AG08395 (cell line): ENCODE data around the gene ERLIN1.

Source experiments
- DNase-seq: peaks from one replicate; pipeline ENCODE4 v3.0.0; 2012; ENCODE audit warnings: mixed read lengths, low spot score

The ERLIN1 gene

DNA sequence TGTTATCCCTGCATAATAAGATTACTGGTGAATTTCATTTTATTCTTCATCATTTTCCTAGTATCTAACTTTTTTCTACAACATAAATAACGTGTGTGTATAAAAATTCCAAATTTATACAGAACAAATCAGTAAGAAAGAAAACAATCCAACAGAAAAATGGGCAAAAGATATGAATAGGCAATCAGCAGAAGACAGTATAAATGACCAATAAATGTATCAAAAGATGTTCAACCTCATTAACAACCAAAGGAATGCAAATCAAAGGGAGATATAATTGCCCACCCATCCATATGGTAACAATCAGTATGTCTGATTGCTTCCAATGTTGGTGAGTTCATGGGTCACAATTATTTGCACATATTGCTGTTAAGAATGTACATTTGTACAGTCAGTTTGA, 13.5 kb downstream of the ERLIN1 start:
- DNase-seq: no peak

DNA sequence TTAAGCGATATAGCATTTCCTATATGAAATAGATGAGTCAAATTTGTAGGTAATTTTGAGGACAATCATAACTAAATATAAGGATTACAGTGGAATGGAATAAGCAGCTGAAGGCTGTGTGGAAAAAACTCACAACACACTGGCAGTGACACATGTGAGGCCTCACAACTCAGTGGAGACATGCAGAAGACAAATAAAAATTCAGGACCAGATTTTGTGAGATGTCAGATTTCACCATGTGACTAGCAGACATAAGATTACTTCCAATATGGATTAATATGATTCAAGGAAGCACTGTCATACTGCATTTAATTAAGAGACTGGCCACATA, 17.6 kb downstream of the ERLIN1 start:
- DNase-seq: no peak

DNA sequence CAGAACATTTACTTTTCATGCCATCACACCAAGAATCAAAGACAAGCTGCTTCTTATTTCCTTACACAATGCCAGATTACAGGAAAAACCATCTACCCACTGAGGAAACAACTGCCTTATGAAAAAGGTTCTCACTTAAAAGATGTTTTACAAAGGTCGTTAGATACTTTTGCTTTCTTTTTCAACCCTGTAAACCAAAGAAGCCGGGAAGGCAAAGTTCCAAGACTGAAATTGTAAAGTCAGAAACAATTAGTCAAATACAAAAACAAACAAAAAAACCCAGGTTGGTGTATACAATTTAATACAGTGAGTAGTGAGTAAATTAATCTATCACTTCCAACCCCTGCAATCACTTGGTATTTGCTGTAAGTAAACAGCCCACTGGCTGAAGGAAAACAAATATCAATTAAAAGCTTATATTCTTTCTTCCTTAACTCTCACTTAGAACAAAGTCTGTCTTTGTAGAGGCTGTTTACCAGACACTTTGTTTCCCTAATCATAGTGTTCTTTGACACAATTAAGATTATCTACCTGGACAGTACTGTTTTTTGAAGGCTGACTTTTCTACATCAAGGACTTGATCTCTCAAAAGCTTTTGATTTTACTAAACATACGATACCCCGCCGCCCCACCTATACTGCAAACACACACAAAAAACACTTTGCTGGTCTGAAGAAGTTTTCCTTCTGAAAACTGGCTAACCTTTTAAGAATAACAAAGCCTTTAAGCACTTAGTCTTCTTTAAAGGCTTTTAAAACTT, 18.1 kb downstream of the ERLIN1 start:
- no peak for DNase-seq

DNA sequence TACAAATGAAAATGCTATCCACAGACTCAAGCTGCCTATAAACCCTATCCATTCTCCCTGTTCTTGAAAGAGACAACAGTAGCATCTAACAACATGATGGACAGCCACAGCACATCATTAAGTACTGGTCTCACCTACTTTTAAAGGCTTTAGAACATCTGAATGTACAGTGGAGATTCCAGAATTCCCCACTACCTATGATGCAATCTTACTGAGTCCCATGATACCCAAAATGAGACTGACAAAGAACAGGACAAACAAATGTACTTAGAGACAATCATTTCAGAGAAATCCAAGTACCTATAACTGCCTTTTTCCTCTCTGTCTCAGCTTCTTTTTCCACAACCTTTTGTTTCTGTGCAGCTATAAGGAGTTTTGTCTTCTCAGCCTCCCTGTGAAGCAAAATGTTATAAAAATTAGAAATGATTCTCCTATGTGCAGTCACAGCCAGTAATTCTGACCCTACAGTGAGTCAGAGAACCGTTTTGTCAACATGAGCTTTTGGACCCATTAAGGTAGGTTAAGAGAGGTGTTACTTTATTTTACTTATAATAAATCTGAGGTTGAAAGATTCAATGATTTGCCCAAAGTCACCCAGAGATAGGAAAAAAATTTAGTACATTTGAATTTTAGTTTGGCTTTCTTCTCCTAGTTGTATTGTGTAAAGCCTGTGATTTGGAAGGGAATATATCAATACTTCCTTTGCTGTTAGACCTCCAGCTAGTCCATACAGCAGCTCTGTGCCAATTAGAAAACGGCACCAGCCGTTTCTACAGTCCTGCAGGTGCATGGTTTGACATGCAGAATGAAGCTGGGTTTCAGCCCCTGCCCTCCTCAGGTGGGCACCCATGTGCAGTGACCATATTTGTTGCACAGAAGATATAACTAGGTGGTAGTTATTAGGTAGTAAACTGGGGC, 21.9 kb downstream of the ERLIN1 start:
- DNase-seq: no peak

DNA sequence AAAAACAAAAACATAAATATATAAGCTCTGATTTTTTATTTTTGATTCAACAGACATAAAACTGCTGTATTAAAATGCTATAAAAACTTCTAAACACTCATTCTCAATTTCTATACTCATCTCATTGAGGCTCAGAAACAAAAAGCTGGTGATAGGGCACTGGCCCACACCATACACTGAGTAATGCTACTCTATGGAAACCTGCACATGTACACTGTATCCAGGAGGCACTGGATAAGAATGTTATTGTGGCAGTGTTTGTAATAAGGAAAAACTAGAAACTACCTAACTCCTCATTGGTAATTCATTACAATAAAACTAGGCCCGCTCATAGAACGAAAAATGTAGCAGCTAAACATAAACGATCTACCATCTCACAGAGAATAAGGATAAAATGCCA, 23.1 kb downstream of the ERLIN1 start:
- no peak for DNase-seq

DNA sequence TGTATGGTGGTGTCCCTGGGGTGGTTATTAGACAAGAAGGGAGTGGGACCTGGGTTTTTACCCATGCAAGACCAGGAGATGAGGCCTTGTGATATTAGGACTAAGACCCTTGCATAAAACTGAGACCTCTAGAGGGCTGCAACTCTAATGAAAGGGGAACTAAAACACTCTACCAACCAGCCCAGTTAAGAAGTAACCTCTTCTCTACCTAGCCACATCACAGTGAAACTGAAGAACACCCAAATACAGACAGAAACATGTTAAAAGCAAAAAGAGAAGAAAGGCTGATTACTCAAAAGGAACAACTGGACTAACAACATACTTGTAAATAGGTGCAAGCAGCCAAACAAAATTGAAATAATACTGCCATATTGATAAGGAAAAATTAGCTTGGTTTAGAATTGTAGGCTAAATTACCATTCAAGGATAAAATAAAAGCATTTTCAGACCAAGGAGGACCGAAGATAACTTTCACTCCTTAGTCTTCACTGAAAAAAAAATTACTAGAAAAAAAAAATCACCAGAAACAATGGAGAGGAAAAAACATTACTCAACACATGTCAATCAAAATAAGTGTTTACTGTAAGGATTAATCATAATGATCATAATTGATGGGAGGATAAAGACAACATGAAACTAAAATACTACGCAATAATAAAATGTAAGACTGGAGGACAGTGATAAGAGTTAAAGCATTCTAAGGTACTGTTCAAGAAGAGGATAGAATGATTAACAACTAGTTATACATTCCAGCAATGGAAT, 27.6 kb downstream of the ERLIN1 start:
- DNase-seq: no peak

DNA sequence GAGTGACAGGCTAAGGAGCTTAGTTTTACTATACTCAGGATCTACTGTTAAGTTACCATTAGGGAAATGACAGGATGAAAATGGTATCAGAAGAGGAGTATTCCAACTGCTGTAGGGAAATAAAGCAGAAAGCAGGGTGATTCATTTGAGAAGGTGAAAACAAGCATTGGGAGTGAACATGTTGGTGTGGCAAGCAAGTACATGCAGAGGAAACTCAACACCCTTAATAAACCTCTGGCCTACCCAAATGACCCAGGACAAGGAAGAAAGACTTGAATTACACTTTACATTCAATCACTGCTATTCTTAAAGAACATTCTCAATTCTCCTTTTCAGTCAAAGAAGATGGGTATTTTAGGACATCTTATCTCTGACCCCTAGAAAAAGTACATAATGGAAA, 28.7 kb downstream of the ERLIN1 start:
- no peak for DNase-seq

DNA sequence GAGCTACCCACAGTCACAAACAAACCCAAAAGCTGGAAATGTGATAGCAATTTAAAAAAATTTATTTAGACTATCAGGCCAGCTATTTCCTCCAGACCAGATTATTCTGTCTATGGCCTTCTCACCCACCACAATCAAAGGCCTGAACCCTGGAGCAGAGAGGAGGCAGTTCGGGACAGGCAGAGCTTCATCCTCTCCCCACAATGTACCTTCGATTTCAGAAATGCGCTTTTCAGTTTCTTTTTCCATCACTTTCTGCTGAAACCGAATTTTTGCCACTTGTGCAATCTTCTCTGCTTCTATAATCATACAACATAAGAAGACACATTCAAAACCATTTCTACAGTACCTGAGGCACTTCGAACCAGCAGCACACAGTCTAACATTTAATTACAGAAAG, 29.9 kb downstream of the ERLIN1 start:
- no peak for DNase-seq

DNA sequence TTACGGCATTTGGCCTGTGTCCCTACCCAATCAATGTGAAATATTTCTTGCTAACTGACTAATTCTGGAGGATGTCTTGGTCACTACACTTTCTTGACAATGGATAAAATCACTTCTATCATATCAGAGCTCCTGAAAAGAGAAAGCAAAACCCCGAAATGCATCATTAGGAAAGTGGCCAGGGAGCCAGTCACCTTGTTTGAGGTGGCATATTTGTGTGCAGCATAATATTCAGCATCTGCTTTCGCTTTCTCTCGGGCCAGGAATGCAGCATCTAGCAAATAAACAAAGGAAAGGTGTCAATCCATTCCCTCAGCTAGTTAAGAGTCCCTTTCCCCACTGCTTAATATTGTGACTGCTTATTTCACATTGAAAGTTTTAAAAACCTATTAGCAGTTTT, 31.2 kb downstream of the ERLIN1 start:
- no peak for DNase-seq

DNA sequence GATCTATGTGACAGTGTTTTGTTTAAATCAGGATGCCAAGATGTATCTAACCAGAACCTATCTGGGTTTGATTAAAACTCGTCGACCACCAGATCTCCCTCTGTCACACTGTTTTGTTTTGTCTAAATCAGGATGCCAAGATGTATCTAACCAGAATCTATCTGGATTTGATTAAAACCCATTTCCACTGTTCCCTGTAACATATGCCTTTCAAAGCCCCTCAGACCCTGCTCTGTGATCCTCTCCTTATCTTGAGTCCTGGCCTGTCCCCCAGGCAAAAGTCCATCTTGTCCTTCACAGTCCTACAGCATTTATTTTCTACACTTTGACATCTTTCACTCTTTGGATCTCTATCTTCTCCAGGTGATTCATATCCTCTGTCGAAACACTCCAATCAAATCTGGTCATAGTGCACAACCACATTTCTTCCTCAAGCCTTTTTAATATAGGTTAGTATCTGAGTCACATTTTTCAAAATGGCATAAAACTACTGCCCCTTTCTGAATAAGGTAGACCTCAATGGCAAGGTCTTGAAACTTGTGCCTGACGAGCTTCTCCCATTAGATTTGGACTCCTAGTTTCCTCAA, 32.5 kb downstream of the ERLIN1 start:
- DNase-seq: no peak

DNA sequence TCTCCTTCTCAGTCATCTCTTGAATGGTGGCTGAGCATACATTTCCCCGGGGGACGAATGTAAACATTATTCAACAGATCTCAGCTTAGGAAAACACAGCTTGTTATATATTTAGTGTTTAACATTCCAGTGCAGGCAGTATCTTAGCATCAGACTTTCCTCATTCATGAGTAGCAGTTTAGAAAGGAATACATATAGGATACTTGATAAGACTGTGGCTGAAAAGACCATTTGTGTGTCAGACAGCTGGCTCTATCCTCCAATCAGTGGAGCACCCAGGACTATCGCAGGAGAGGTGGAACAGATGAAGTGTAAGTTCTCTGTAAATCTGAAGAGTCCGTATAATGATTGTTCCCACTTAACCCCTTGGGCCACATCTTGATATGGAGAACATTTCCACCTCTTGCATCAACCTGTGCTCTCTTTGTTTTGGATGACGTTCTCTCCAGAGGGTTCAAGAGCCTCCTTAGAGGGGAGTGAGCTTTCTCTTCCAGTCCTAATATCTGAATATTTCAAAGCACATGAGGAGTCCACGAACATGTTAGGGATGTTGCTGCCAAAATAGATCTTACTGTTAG, 34.0 kb downstream of the ERLIN1 start:
- DNase-seq: no peak

DNA sequence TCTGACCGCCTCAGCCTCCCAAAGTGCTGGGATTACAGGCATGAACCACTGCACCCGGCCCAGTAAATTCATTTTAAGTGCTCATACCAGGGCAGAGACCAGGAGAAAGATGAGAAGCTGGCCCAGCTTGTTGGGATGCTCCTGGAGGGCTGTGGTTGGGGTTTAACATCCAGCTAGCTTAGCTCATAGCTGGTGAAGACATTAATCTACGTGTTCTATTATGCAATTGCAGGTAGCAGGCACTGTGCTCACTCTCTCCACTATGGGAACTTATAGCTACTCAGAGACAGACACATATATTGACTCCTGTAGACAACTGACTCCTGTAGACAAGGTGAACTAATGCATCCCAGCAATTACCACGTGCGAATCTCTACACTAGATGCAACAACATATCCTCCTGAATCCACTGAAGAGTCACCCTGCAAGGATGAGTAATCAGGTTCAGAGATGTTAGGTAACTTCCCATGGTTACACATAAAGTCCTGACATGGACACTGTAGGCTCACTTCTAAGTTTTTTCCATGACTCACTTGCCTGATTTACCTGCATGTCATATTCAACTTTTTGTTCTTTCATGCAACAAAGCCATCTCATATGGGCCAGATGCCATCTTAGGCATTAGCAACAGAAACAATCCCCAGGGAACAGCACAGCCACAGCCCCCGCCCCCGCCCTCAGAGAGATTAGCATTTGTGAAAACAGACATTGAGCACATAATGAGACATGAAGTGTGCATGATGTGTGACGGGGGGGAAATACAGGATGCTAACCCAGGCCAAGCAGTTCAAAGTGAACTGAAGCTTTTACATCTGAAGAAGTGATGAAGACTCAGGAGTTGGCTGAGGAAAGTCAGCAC, 37.2 kb downstream of the ERLIN1 start:
- DNase-seq: peak; percentile 41

DNA sequence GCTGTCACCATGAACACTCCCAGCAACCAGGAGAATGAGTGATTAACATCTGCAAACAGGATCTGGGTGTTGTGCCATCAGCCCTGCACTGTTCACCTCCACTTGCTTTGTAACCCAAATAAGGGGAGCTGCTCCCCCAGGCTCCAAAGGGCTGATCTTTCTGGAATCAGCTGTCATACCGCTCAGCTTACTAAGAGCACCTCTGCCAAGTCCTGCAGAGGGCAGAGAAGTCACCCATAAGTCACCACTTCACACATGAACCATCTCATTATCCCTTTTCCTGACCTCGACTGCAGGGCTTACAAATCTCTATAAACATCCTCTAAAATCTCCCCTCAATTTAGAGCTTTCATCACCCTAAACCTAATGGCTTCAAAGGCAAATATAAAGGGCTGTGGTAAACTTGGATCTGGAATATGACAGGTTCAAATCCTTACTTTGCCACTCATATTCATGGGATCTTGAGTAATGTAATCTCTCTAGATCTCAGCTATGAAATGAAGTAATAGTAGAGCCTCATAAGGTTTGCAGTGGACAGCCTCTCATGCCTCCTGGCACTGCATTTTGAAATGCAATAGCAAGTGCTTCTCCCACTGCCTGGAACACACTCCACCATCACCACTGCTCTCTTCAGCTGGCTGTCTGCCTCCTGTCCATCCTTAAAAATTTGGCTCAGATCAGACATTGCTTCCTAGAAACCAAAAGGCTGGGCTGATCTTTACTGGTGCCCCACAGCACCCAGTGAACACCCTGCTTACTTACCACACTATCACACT, 38.8 kb downstream of the ERLIN1 start:
- peak; percentile 29 for DNase-seq

DNA sequence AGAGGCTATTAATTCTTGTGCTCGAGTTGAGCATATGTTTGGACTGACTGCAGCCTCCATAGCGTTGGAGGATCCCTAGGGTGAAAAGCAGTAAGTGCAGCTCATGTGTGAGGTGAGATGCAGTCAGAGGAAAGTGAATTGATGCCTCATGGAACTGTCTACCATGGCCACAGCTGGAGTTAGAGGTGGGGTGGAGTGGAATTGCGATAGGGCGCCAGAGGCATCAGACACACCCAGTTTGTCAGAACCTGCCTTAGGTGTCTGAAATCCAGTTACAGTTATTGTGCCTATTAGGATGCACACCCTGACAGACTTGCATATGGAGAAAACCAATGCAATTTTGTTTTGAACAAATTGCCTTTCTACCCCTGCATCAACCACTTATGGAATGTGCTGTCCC, 39.4 kb downstream of the ERLIN1 start:
- no peak for DNase-seq

DNA sequence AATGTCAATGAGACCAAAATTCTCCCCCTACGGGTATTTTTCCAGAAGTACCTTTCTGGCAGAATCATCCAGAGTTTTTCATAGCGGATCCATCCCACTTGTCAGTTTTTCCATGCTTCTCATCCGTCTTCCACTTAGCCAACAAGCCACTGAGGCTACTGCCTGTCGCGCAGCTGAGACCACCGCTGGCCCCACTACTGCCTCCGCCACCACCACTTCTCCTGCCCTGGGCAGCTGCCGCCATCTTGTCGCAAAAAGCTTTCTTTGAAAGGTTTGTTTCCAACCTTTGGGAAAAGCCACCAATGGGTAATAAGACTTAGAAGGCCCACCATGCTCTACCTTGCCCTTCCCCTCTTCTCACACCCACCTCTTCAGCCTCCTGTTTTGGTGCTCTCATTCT, 42.1 kb downstream of the ERLIN1 start:
- DNase-seq: no peak

DNA sequence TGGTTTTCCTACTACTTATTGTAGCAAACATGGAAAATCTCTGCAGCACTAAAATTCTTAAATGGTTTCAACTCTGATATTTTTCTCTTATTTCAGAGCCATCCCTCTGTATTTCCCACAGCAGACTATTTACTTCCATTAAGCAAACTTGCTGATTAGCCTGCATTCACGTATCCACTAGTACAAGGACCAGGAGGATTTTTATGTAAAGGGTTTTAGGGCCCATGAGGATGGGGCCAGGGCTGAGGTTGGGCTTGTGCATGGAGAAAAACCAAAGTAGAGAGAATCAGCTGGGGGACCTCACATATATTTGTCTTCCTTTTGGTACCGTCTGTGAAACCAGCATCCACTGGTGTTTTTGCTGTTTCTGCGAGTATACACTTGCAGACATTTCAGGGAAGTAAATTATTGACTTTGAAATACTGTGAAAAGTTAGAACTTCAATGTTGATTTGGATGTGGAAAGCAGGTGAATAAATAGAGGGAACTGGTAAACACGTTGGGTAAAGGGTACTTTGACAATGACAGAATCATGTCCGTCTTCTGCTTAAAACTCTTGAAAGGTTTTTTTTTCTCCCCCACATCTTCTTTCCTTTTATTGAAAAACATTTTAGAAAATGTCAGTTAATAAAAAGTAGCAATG, 44.3 kb downstream of the ERLIN1 start:
- no peak for DNase-seq

DNA sequence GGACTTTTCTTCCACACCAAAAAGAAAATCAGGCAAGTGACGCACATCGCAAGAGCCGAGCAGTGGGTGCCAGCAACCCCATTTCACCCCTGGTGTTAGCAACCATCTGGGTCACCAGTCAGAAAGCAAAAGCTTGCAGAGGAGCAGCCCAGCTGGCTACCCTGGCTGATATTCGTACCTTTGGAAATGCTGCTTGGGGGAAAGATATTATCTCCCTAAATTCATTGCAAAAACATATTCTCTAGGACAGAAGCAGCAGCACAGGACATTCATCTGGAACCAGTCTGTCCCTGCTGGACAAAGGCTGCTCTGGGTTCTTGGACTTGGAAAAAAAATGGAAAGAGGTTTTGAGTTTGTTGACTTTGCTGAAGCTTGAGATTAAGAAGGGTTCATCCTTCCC, 45.8 kb downstream of the ERLIN1 start:
- DNase-seq: no peak

DNA sequence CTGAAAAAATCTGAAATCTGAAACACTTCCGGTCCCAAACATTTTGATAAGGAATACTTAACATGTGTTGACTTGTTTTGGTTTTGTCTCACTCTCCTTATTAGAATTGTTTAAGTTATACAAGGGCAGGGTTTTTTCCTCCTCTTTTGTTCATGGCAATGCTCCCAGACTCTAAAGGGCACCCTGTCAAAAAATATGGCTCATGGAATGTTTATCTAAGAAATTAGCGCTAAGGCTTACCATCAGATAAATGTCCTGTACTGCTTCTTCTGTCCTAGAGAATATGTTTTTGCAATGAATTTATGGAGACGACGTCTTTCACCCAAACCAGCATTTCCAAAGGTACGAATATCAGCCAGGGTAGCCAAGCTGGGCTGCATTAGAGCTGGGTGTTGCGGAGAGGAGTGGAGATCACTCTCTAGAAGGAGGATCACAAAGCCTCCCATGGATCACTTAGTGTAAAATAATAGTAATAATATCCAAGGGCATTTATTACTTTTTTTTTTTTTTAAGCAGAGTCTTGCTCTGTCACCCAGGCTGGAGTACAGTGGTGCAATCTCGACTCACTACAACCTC, 46.8 kb downstream of the ERLIN1 start:
- DNase-seq: no peak

DNA sequence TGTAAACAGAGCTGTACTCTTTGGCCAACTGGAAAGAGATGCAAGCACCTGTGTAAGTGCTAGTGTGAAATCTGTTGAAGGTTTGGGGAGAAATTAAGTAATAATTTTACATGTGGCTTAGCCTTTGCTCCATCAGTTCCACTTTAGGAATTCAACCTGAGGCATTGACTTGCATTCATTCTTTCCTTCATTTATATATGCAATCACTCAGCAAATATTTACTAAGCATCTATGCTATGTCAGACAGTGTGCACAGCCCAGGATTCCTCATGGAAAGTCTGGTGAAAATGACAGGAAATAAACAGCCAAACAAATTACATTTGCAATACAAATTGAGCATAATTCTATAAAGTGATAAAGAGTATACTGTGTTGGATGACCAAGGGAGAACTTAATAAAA, 50.3 kb downstream of the ERLIN1 start:
- DNase-seq: no peak
